HCT116 (cell line): ENCODE measurements around the gene ASPHD1. TPM values are rescaled to one million over a fixed set of nuclear protein-coding genes. Genes with fewer than 3 reads are reported as not detected.

Source experiments
- ATAC-seq: fragments of 200-7000 bp; cut with Tn5 transposase; 2 replicates; pipeline ENCODE4 v1.9.1; 2020; ENCODE audit warnings: mild to moderate bottlenecking, moderate library complexity
- BruUV-seq: library from RNA; stranded (reverse); fragments of 400-500 nt; replicated peaks from 2 replicates; lab custom pipeline; 2021; lab: Mats Ljungman, UMichigan
- CTCF ChIA-PET: fragments of 300-600 bp; sonication (Branson Sonifier 250); formaldehyde crosslinking; loops from one replicate; lab custom pipeline; 2021; ENCODE audit warnings: antibody characterized with exemption; lab: Charles Lee
- POLR2A ChIA-PET: fragments of 300-600, 350-600 bp; sonication (Branson Sonifier 250); formaldehyde crosslinking; loops from one replicate; lab custom pipeline; 2021; ENCODE audit warnings: antibody characterized with exemption; lab: Charles Lee
- RAD21 ChIA-PET, 2 experiments: fragments of 300-600 bp; sonication (Branson Sonifier 250); formaldehyde crosslinking; loops; one replicate each; lab custom pipeline; 2023; ENCODE audit warnings: low total read pairs in 2 of 2; ENCODE audit not compliant: uncharacterized antibody in 2 of 2, unreplicated experiment in 2 of 2, low non-redundant PET in 1 of 2; lab: Charles Lee
- DNase-seq: peaks from one replicate; pipeline ENCODE4 v3.0.0-alpha.2; 2010; ENCODE audit warnings: low read depth, low spot score
- H2AFZ ChIP-seq: fragments of 200-600 bp; shearing (Covaris generic), sonication (generic); 2 replicates; pipeline ENCODE4 v1.6.1; 2017; ENCODE audit warnings: low read depth, mixed run types, mixed read lengths, antibody characterized with exemption, low read length; ENCODE audit not compliant: poor library complexity, severe bottlenecking
- H3K27ac ChIP-seq: 2 replicates; pipeline ENCODE4 v1.5.1; 2012; ENCODE audit warnings: low read depth, low read length
- H3K27me3 ChIP-seq: fragments of 200-600 bp; sonication (generic); 2 replicates; pipeline ENCODE4 v1.6.1; 2016; ENCODE audit warnings: mixed run types, low read length, mixed read lengths; ENCODE audit not compliant: insufficient read depth
- H3K36me3 ChIP-seq, 2 experiments: fragments of 200-500 bp in 1 of 2; fragments of 200-600 bp in 1 of 2; sonication (Bioruptor generic) in 1 of 2; sonication (generic) in 1 of 2; 2 replicates each; pipeline versions ENCODE4 v1.5.1 to v1.6.1; 2014 to 2016; ENCODE audit warnings: low read length in 2 of 2, inconsistent platforms in 1 of 2, mixed read lengths in 1 of 2, mixed run types in 1 of 2; ENCODE audit not compliant: insufficient read depth in 2 of 2, control insufficient read depth in 1 of 2
- H3K4me1 ChIP-seq, 2 experiments: fragments of 200-600 bp in 1 of 2; sonication (generic) in 1 of 2; 2 replicates each; pipeline versions ENCODE4 v1.5.1 to v1.6.1; 2012 to 2017; ENCODE audit warnings: low read length in 2 of 2, inconsistent platforms in 1 of 2, mild to moderate bottlenecking in 1 of 2, mixed read lengths in 1 of 2, mixed run types in 1 of 2, moderate library complexity in 1 of 2; ENCODE audit not compliant: insufficient read depth in 2 of 2, control insufficient read depth in 1 of 2
- H3K4me2 ChIP-seq: fragments of 200-600 bp; sonication (generic); 2 replicates; pipeline ENCODE4 v1.6.1; 2017; ENCODE audit warnings: mixed run types, low read length, mixed read lengths
- H3K4me3 ChIP-seq, 2 experiments: fragments of 200-600 bp in 1 of 2; sonication (generic) in 1 of 2; replicated peaks in 1 of 2; 2 replicates each; pipeline ENCODE4 v1.5.1; 2011 to 2016; ENCODE audit warnings: low read length in 2 of 2, control low read depth in 1 of 2, low read depth in 1 of 2, mild to moderate bottlenecking in 1 of 2, mixed read lengths in 1 of 2, mixed run types in 1 of 2
- H3K79me2 ChIP-seq: fragments of 200-600 bp; sonication (generic); 2 replicates; pipeline ENCODE4 v1.6.1; 2017; ENCODE audit warnings: mild to moderate bottlenecking, mixed run types, low read length, moderate library complexity, mixed read lengths; ENCODE audit not compliant: insufficient read depth
- H3K9ac ChIP-seq: fragments of 200-600 bp; sonication (generic); 2 replicates; pipeline ENCODE4 v1.6.1; 2016; ENCODE audit warnings: low read length, mixed read lengths
- H3K9me2 ChIP-seq: fragments of 200-600 bp; sonication (generic), shearing (Covaris generic); 2 replicates; pipeline ENCODE4 v1.6.1; 2017; ENCODE audit warnings: mixed run types, mild to moderate bottlenecking, moderate library complexity; ENCODE audit not compliant: insufficient read depth
- H3K9me3 ChIP-seq, 2 experiments: fragments of 200-500 bp in 1 of 2; fragments of 200-600 bp in 1 of 2; sonication (Bioruptor generic) in 1 of 2; sonication (generic) in 1 of 2; 2 replicates each; pipeline ENCODE4 v1.6.1; 2014 to 2017; ENCODE audit warnings: low read length in 2 of 2, mixed read lengths in 2 of 2, inconsistent platforms in 1 of 2, low read depth in 1 of 2, mild to moderate bottlenecking in 1 of 2, mixed run types in 1 of 2, moderate library complexity in 1 of 2; ENCODE audit not compliant: control insufficient read depth in 1 of 2, insufficient read depth in 1 of 2
- H4K20me1 ChIP-seq: fragments of 200-600 bp; sonication (generic), shearing (Covaris generic); 2 replicates; pipeline ENCODE4 v1.6.1; 2017; ENCODE audit warnings: mixed run types, mild to moderate bottlenecking, moderate library complexity; ENCODE audit not compliant: insufficient read depth
- CEBPB ChIP-seq: IDR thresholded peaks from 2 replicates; pipeline ENCODE4 v1.6.1; 2012; ENCODE audit warnings: low read depth
- EGR1 ChIP-seq: IDR thresholded peaks from 2 replicates; pipeline ENCODE4 v1.6.1; 2012; ENCODE audit warnings: low read depth
- ELF1 ChIP-seq: IDR thresholded peaks from 2 replicates; pipeline ENCODE4 v1.6.1; 2012; ENCODE audit warnings: low read depth, borderline replicate concordance
- EZH2 ChIP-seq: fragments of 200-600 bp; sonication (generic); IDR thresholded peaks from 2 replicates; pipeline ENCODE4 v1.6.1; 2017; ENCODE audit warnings: antibody characterized with exemption, mixed run types
- EZH2phosphoT487 ChIP-seq: fragments of 200-600 bp; IDR thresholded peaks from 2 replicates; pipeline ENCODE4 v1.6.1; 2018; ENCODE audit warnings: antibody characterized with exemption, borderline replicate concordance
- FOSL1 ChIP-seq: IDR thresholded peaks from 2 replicates; pipeline ENCODE4 v1.6.1; 2012; ENCODE audit warnings: low read depth
- POLR2A ChIP-seq: IDR thresholded peaks from 2 replicates; pipeline ENCODE4 v1.7.0; 2011; ENCODE audit warnings: borderline replicate concordance; ENCODE audit not compliant: insufficient read depth, insufficient read length; ENCODE audit errors: extremely low read depth
- POLR2AphosphoS5 ChIP-seq: IDR thresholded peaks from 2 replicates; pipeline ENCODE4 v1.6.1; 2011; ENCODE audit warnings: mild to moderate bottlenecking, low read depth, low read length, moderate library complexity
- RAD21 ChIP-seq: IDR thresholded peaks from 2 replicates; pipeline ENCODE4 v1.6.1; 2012; ENCODE audit warnings: low read depth, mild to moderate bottlenecking
- SIN3A ChIP-seq: IDR thresholded peaks from 2 replicates; pipeline ENCODE4 v1.6.1; 2012; ENCODE audit warnings: low read depth
- SP1 ChIP-seq: IDR thresholded peaks from 2 replicates; pipeline ENCODE4 v1.6.1; 2012; ENCODE audit warnings: low read depth
- TCF7L2 ChIP-seq: IDR thresholded peaks from 2 replicates; pipeline ENCODE4 v1.7.0; 2011; ENCODE audit warnings: borderline replicate concordance, inconsistent platforms; ENCODE audit not compliant: insufficient read depth, insufficient read length; ENCODE audit errors: extremely low read depth
- YY1 ChIP-seq: IDR thresholded peaks from 2 replicates; pipeline ENCODE4 v1.6.1; 2011; ENCODE audit warnings: low read length, low read depth, moderate library complexity, mild to moderate bottlenecking; ENCODE audit not compliant: insufficient replicate concordance; ENCODE audit errors: extremely low read depth
- ZFX ChIP-seq: fragments of 450-650 bp; IDR thresholded peaks from 2 replicates; pipeline ENCODE4 v1.6.1; 2017
- ZNF274 ChIP-seq: fragments of 200-500 bp; sonication (Bioruptor generic); IDR thresholded peaks from 2 replicates; pipeline ENCODE4 v1.6.1; 2014; ENCODE audit warnings: mild to moderate bottlenecking, low read depth, low read length, inconsistent platforms
- intact Hi-C: fragments of 100-400 bp; cut with micrococcal nuclease; formaldehyde crosslinking; loops from 2 replicates; pipeline ENCODE4 v1.10.0; 2022
- total RNA-seq: library from RNA; stranded (reverse); gene quantifications from one replicate; pipeline ENCODE4 v1.2.1, GENCODE V29; 2021; ENCODE audit not compliant: unreplicated experiment
- TF ChIP-seq, protein P1 (sequence below), 3 experiments: fragments of 200-600 bp in 1 of 3; sonication (generic) in 1 of 3; IDR thresholded peaks in 2 of 3; conservative IDR thresholded peaks in 1 of 3; 2 replicates each; pipeline ENCODE4 v1.5.1; 2012 to 2017; ENCODE audit warnings: low read depth in 2 of 3, low read length in 2 of 3, antibody characterized with exemption in 1 of 3, borderline replicate concordance in 1 of 3, control low read depth in 1 of 3, mild to moderate bottlenecking in 1 of 3, mixed read lengths in 1 of 3, mixed run types in 1 of 3, moderate library complexity in 1 of 3; ENCODE audit not compliant: insufficient read depth in 1 of 3
- TF ChIP-seq, protein P2 (sequence below): IDR thresholded peaks from 2 replicates; pipeline ENCODE4 v1.6.1; 2012
- TF ChIP-seq, protein P3 (sequence below): IDR thresholded peaks from 2 replicates; pipeline ENCODE4 v1.6.1; 2011; ENCODE audit warnings: mild to moderate bottlenecking, low read length, moderate library complexity; ENCODE audit not compliant: insufficient replicate concordance; ENCODE audit errors: extremely low read depth
- TF ChIP-seq, protein P4 (sequence below): IDR thresholded peaks from 2 replicates; pipeline ENCODE4 v1.6.1; 2012

Gene ASPHD1
- total RNA-seq, 1 experiment from 2014 or later: 18.4 TPM

- TF ChIP-seq YY1 (no peak), SP1 (no peak), POLR2A (no peak), ZNF274 (no peak), EZH2phosphoT487 (no peak), FOSL1 (no peak), SIN3A (no peak), EGR1 (no peak)
- TF ChIP-seq, protein P1, sequence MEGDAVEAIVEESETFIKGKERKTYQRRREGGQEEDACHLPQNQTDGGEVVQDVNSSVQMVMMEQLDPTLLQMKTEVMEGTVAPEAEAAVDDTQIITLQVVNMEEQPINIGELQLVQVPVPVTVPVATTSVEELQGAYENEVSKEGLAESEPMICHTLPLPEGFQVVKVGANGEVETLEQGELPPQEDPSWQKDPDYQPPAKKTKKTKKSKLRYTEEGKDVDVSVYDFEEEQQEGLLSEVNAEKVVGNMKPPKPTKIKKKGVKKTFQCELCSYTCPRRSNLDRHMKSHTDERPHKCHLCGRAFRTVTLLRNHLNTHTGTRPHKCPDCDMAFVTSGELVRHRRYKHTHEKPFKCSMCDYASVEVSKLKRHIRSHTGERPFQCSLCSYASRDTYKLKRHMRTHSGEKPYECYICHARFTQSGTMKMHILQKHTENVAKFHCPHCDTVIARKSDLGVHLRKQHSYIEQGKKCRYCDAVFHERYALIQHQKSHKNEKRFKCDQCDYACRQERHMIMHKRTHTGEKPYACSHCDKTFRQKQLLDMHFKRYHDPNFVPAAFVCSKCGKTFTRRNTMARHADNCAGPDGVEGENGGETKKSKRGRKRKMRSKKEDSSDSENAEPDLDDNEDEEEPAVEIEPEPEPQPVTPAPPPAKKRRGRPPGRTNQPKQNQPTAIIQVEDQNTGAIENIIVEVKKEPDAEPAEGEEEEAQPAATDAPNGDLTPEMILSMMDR (IDR thresholded peaks at IDR 0.05 in 2 of 3, conservative IDR thresholded peaks at IDR 0.05 in 1 of 3; ENCODE audit: borderline replicate concordance in 1 of 3, insufficient read depth in 1 of 3, low read depth in 2 of 3, low read length in 2 of 3): no peak
Measured at GRCh38 chr16:29947897-29948296, 47.6 kb downstream of the ASPHD1 start (continued).

DNA sequence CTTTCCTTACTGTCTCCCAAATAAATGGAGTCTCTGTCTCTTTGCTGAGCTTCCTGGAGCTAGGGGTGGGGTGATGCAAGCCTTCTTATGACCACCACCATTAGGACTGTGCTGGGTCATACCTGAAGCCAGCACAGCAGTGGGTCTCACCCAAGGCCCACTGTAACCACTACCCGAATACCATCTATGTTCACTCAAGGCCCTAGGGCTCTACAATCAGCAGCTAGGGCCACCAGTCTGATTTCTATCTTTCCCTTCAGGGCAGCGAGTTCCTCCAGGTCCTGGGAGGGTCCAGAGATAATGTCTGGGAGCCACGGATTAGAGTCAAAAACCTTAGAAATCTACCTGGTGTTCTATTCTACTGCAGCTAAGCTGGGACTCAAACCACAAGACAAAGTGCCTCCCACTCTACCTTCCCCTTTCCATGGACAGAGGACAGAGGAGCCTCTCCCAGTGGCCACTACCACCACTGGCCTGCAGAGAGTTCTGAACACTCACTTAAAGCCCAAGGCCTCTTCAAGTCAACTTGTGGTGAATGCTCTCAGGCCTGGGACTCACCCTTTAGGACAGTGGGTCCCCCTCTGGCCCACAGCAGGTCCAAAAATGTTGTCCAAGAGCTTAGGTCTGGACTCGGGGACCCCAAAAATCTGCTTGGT lies 50.6 kb downstream of the ASPHD1 start:
- H3K4me3 ChIP-seq: no peak overlapping the region
- intact Hi-C loops: no loop called here
- POLR2A ChIA-PET: interaction anchor here (0.6 kb wide), 1 partner anchor 10 kb away, joined by 3 read pairs; no protein-coding TSS in a partner anchor
- BruUV-seq: no TSS peak
- no peak overlapping the region for H3K27ac ChIP-seq
- H4K20me1 ChIP-seq: no peaks in the 10 kb centered on the region
- no peaks in the 10 kb centered on the region for H3K9me3 ChIP-seq
- no peak for ATAC-seq
- RAD21 ChIA-PET: no interaction called here
- H3K9me2 ChIP-seq: no peaks in the 10 kb centered on the region
- no peak overlapping the region for H3K4me2 ChIP-seq
- H3K79me2 ChIP-seq: no peaks in the 10 kb centered on the region
- TF ChIP-seq EZH2 (no peak), POLR2AphosphoS5 (no peak), TCF7L2 (no peak), RAD21 (no peak), SIN3A (no peak), ZFX (no peak), ELF1 (no peak), CEBPB (no peak)
- TF ChIP-seq, protein P2, sequence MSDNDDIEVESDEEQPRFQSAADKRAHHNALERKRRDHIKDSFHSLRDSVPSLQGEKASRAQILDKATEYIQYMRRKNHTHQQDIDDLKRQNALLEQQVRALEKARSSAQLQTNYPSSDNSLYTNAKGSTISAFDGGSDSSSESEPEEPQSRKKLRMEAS: no peak
- TF ChIP-seq, protein P1 (IDR thresholded peaks at IDR 0.05 in 2 of 3, conservative IDR thresholded peaks at IDR 0.05 in 1 of 3; ENCODE audit: borderline replicate concordance in 1 of 3, insufficient read depth in 1 of 3, low read depth in 2 of 3, low read length in 2 of 3): no peak
- TF ChIP-seq, protein P3, sequence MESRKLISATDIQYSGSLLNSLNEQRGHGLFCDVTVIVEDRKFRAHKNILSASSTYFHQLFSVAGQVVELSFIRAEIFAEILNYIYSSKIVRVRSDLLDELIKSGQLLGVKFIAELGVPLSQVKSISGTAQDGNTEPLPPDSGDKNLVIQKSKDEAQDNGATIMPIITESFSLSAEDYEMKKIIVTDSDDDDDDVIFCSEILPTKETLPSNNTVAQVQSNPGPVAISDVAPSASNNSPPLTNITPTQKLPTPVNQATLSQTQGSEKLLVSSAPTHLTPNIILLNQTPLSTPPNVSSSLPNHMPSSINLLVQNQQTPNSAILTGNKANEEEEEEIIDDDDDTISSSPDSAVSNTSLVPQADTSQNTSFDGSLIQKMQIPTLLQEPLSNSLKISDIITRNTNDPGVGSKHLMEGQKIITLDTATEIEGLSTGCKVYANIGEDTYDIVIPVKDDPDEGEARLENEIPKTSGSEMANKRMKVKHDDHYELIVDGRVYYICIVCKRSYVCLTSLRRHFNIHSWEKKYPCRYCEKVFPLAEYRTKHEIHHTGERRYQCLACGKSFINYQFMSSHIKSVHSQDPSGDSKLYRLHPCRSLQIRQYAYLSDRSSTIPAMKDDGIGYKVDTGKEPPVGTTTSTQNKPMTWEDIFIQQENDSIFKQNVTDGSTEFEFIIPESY: no peak
- TF ChIP-seq, protein P4, sequence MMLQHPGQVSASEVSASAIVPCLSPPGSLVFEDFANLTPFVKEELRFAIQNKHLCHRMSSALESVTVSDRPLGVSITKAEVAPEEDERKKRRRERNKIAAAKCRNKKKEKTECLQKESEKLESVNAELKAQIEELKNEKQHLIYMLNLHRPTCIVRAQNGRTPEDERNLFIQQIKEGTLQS: no peak
- H3K36me3 ChIP-seq: no peaks in the 10 kb centered on the region
- no peak for DNase-seq
- H2AFZ ChIP-seq: no peak overlapping the region
- no peaks in the 10 kb centered on the region for H3K27me3 ChIP-seq
- CTCF ChIA-PET: no interaction called here
- H3K4me1 ChIP-seq: peaks cover 4 to 5% of the 10 kb centered on the region in 2 experiments
- H3K9ac ChIP-seq: no peak overlapping the region
